Natural killer cell treated with Interleukin-12 subunit alpha and Interleukin-12 subunit beta and Interleukin-15 and Interleukin-18, amount 100 ng/mL, for 72 hours (primary cell): ENCODE data around the gene KITLG. TPM values are rescaled to one million over a fixed set of nuclear protein-coding genes. Genes with fewer than 3 reads are reported as not detected.
"Not testable (repeated sequence)": the region's sequence is repeated elsewhere in the genome, so short reads cannot be mapped to it uniquely, and the experiment has no call there.

Experiments
- ATAC-seq, 2 donors: fragments of 150-1000 bp; cut with Tn5 transposase in 1 of 2; sonication (Bioruptor Pico), chemical (Tn5 transposase) in 1 of 2; 2 replicates each; pipeline ENCODE4 v1.10.0; 2021
- DNase-seq: peaks from one replicate; pipeline ENCODE4 v3.0.0; 2022; ENCODE audit warnings: low spot score
- H3K27ac Mint-ChIP-seq, 2 donors: 1 replicate in 1 of 2; 2 replicates in 1 of 2; pipeline ENCODE4 v1.8.0; 2022; ENCODE audit warnings: mixed read lengths in 2 of 2, mild to moderate bottlenecking in 1 of 2, moderate library complexity in 1 of 2
- H3K27me3 Mint-ChIP-seq, 2 donors: 1 replicate in 1 of 2; 2 replicates in 1 of 2; pipeline ENCODE4 v1.8.0; 2022; ENCODE audit warnings: mixed read lengths in 2 of 2
- H3K36me3 Mint-ChIP-seq: one replicate; pipeline ENCODE4 v1.8.0; 2022; ENCODE audit warnings: mixed read lengths
- H3K4me1 Mint-ChIP-seq, 2 donors: 1 replicate in 1 of 2; 2 replicates in 1 of 2; pipeline ENCODE4 v1.8.0; 2022; ENCODE audit warnings: low read depth in 2 of 2, mixed read lengths in 2 of 2, mild to moderate bottlenecking in 1 of 2
- H3K4me3 Mint-ChIP-seq: one replicate; pipeline ENCODE4 v1.8.0; 2022; ENCODE audit warnings: mixed read lengths
- H3K9me3 Mint-ChIP-seq: 2 replicates; pipeline ENCODE4 v1.8.0; 2022; ENCODE audit warnings: mixed read lengths
- total RNA-seq, 2 donors: library from RNA; stranded (reverse); gene quantifications; one replicate each; pipeline ENCODE4 v1.2.3, GENCODE V29; 2022

Gene KITLG
- total RNA-seq, 2 donors from 2014 or later: not detected

GRCh38 chr12:88566430-88566829, 13.8 kb downstream of the KITLG start:
- Mint-ChIP-seq H3K4me3 (no peak overlapping the region), H3K4me1 (no peaks in the 10 kb centered on the region), H3K36me3 (no peaks in the 10 kb centered on the region), H3K9me3 (peaks cover 3% of the 10 kb centered on the region), H3K27me3 (no peaks in the 10 kb centered on the region), H3K27ac (no peak overlapping the region)
- ATAC-seq (no peak), DNase-seq (no peak)

GRCh38 chr12:88562846-88563582, 17.3 kb downstream of the KITLG start:
- DNase-seq: no peak
- Mint-ChIP-seq H3K9me3 (peaks cover 3% of the 10 kb centered on the region), H3K27ac (no peak overlapping the region), H3K27me3 (no peaks in the 10 kb centered on the region), H3K36me3 (no peaks in the 10 kb centered on the region), H3K4me3 (no peak overlapping the region), H3K4me1 (no peaks in the 10 kb centered on the region)
- ATAC-seq: no peak

GRCh38 chr12:88562151-88562550, 18.1 kb downstream of the KITLG start:
- Mint-ChIP-seq H3K4me1 (no peaks in the 10 kb centered on the region), H3K27me3 (no peaks in the 10 kb centered on the region), H3K36me3 (no peaks in the 10 kb centered on the region), H3K9me3 (peaks cover 3% of the 10 kb centered on the region), H3K27ac (no peak overlapping the region), H3K4me3 (no peak overlapping the region)
- DNase-seq (no peak), ATAC-seq (no peak)

- H3K4me1 Mint-ChIP-seq: no peaks in the 10 kb centered on the region
- H3K4me3 Mint-ChIP-seq: no peak overlapping the region
- DNase-seq (no peak), ATAC-seq (no peak)
- H3K9me3 Mint-ChIP-seq: peaks cover 7% of the 10 kb centered on the region
- H3K36me3 Mint-ChIP-seq: no peaks in the 10 kb centered on the region
- H3K27me3 Mint-ChIP-seq: no peaks in the 10 kb centered on the region
- H3K27ac Mint-ChIP-seq: no peak overlapping the region
Observed at GRCh38 chr12:88559772-88560171, 20.5 kb downstream of the KITLG start.

GRCh38 chr12:88559199-88559598, 21.1 kb downstream of the KITLG start:
- ATAC-seq (no peak), DNase-seq (no peak)
- H3K9me3 Mint-ChIP-seq: peaks cover 7% of the 10 kb centered on the region
- H3K36me3 Mint-ChIP-seq: no peaks in the 10 kb centered on the region
- no peaks in the 10 kb centered on the region for H3K4me1 Mint-ChIP-seq
- H3K27ac Mint-ChIP-seq: no peak overlapping the region
- H3K4me3 Mint-ChIP-seq: no peak overlapping the region
- H3K27me3 Mint-ChIP-seq: no peaks in the 10 kb centered on the region

GRCh38 chr12:88558340-88558867, 21.9 kb downstream of the KITLG start:
- Mint-ChIP-seq H3K4me3 (no peak overlapping the region), H3K27ac (no peak overlapping the region), H3K27me3 (no peaks in the 10 kb centered on the region), H3K36me3 (no peaks in the 10 kb centered on the region), H3K4me1 (no peaks in the 10 kb centered on the region), H3K9me3 (peaks cover 7% of the 10 kb centered on the region)
- ATAC-seq: no peak
- no peak for DNase-seq

- Mint-ChIP-seq H3K36me3 (no peaks in the 10 kb centered on the region), H3K9me3 (peaks cover 8% of the 10 kb centered on the region), H3K27me3 (no peaks in the 10 kb centered on the region), H3K4me3 (no peak overlapping the region), H3K27ac (no peak overlapping the region), H3K4me1 (no peaks in the 10 kb centered on the region)
- no peak for DNase-seq
- no peak for ATAC-seq
Observed at GRCh38 chr12:88556213-88556774, 24.0 kb downstream of the KITLG start.

GRCh38 chr12:88553941-88554658, 26.2 kb downstream of the KITLG start:
- Mint-ChIP-seq H3K9me3 (peaks cover 15% of the 10 kb centered on the region), H3K4me1 (no peaks in the 10 kb centered on the region), H3K36me3 (no peaks in the 10 kb centered on the region), H3K4me3 (no peak overlapping the region), H3K27ac (no peak overlapping the region), H3K27me3 (no peaks in the 10 kb centered on the region)
- no peak for ATAC-seq
- DNase-seq: no peak

- ATAC-seq (no peak), DNase-seq (no peak)
- H3K27ac Mint-ChIP-seq: no peak overlapping the region
- H3K4me1 Mint-ChIP-seq: no peaks in the 10 kb centered on the region
- H3K27me3 Mint-ChIP-seq: no peaks in the 10 kb centered on the region
- no peaks in the 10 kb centered on the region for H3K36me3 Mint-ChIP-seq
- peaks cover 19% of the 10 kb centered on the region for H3K9me3 Mint-ChIP-seq
- H3K4me3 Mint-ChIP-seq: no peak overlapping the region
Observed at GRCh38 chr12:88552610-88553079, 27.6 kb downstream of the KITLG start.

- Mint-ChIP-seq H3K4me3 (no peak overlapping the region), H3K9me3 (peaks cover 19% of the 10 kb centered on the region), H3K27ac (no peak overlapping the region), H3K36me3 (no peaks in the 10 kb centered on the region), H3K4me1 (no peaks in the 10 kb centered on the region), H3K27me3 (no peaks in the 10 kb centered on the region)
- DNase-seq: no peak
- ATAC-seq: no peak
Observed at GRCh38 chr12:88549929-88550328, 30.3 kb downstream of the KITLG start.

- not testable (repeated sequence) for H3K4me3 Mint-ChIP-seq, DNase-seq, H3K27ac Mint-ChIP-seq, ATAC-seq, H3K4me1 Mint-ChIP-seq, H3K36me3 Mint-ChIP-seq, H3K27me3 Mint-ChIP-seq
- peaks cover 19% of the 10 kb centered on the region for H3K9me3 Mint-ChIP-seq
Observed at GRCh38 chr12:88547949-88548348, 32.3 kb downstream of the KITLG start.

- no peak for ATAC-seq
Observed at GRCh38 chr12:88546853-88547252, 33.4 kb downstream of the KITLG start.

GRCh38 chr12:88546226-88546625, 34.0 kb downstream of the KITLG start:
- Mint-ChIP-seq H3K4me1 (no peaks in the 10 kb centered on the region), H3K4me3 (no peak overlapping the region), H3K27ac (no peak overlapping the region)

More at GRCh38 chr12:88546853-88547252, 33.4 kb downstream of the KITLG start:
- H3K27ac Mint-ChIP-seq: no peak overlapping the region
- H3K9me3 Mint-ChIP-seq: peaks cover 19% of the 10 kb centered on the region
- H3K27me3 Mint-ChIP-seq: no peaks in the 10 kb centered on the region
- H3K36me3 Mint-ChIP-seq: no peaks in the 10 kb centered on the region
- H3K4me3 Mint-ChIP-seq: no peak overlapping the region
- DNase-seq: no peak
- no peaks in the 10 kb centered on the region for H3K4me1 Mint-ChIP-seq

More at GRCh38 chr12:88546226-88546625, 34.0 kb downstream of the KITLG start:
- H3K36me3 Mint-ChIP-seq: no peaks in the 10 kb centered on the region
- H3K9me3 Mint-ChIP-seq: peaks cover 15% of the 10 kb centered on the region
- no peak for ATAC-seq
- no peaks in the 10 kb centered on the region for H3K27me3 Mint-ChIP-seq
- DNase-seq: no peak
